Neural progenitor cell (in vitro differentiated cells): ENCODE measurements around the gene CACNA1B.

Source experiments
- EZH2 ChIP-seq: fragments of 200-600 bp; sonication (generic); IDR thresholded peaks from 2 replicates; pipeline ENCODE4 v1.6.1; 2017; ENCODE audit warnings: antibody characterized with exemption, mild to moderate bottlenecking, moderate library complexity
- EZH2phosphoT487 ChIP-seq: fragments of 200-600 bp; sonication (generic); IDR thresholded peaks from 2 replicates; pipeline ENCODE4 v1.6.1; 2017; ENCODE audit warnings: antibody characterized with exemption
- TF ChIP-seq, protein P1 (sequence below): fragments of 200-600 bp; sonication (generic); IDR thresholded peaks from 2 replicates; pipeline ENCODE4 v1.5.1; 2017; ENCODE audit warnings: antibody characterized with exemption, mild to moderate bottlenecking

DNA sequence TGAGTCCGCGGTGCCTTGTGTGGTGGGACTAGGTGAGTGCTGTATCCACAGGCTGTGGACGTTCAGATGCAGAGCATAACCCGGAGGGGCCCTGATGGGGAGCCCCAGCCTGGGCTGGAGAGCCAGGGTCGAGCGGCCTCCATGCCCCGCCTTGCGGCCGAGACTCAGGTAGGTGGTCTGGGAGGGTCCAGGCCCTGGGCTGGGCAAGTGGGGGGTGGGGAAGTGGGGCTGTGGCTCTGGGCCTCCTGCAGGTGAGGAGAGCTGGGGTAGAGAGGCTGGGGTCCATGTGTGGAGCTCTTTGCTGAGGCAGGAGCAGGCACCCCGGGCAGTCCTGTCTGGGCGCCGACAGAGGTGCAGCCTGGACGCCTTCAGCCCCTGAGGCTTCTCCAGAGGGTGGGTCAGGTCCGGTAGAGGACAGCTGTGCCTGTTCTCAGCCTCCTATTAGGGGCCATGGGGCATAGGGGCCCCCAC lies 241.1 kb downstream of the CACNA1B start:
- TF ChIP-seq, protein P1, sequence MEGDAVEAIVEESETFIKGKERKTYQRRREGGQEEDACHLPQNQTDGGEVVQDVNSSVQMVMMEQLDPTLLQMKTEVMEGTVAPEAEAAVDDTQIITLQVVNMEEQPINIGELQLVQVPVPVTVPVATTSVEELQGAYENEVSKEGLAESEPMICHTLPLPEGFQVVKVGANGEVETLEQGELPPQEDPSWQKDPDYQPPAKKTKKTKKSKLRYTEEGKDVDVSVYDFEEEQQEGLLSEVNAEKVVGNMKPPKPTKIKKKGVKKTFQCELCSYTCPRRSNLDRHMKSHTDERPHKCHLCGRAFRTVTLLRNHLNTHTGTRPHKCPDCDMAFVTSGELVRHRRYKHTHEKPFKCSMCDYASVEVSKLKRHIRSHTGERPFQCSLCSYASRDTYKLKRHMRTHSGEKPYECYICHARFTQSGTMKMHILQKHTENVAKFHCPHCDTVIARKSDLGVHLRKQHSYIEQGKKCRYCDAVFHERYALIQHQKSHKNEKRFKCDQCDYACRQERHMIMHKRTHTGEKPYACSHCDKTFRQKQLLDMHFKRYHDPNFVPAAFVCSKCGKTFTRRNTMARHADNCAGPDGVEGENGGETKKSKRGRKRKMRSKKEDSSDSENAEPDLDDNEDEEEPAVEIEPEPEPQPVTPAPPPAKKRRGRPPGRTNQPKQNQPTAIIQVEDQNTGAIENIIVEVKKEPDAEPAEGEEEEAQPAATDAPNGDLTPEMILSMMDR, result no peak
- TF ChIP-seq EZH2 (no peak), EZH2phosphoT487 (no peak)
